Peyer's patch (tissue), 4 donors: ENCODE measurements around the gene MERTK. TPM values are rescaled to one million over a fixed set of nuclear protein-coding genes. Genes with fewer than 3 reads are reported as not detected.
A peak's percentile ranks its signal among the peaks of the same experiment; 100 is the strongest.
"Not testable (repeated sequence)": the region's sequence is repeated elsewhere in the genome, so short reads cannot be mapped to it uniquely, and the experiment has no call there.

Source experiments
- DNase-seq, 3 donors: peaks; one replicate each; pipeline ENCODE4 v3.0.0-alpha.2; 2017 to 2019
- H3K27ac ChIP-seq, 4 donors: fragments of 200-600 bp; sonication (generic); one replicate each; pipeline ENCODE4 v1.5.1; 2016 to 2019
- H3K27me3 ChIP-seq, 2 donors: fragments of 200-600 bp; sonication (generic); one replicate each; pipeline ENCODE4 v1.5.1; 2019
- H3K36me3 ChIP-seq, 3 donors: fragments of 200-600 bp; sonication (generic); one replicate each; pipeline ENCODE4 v1.5.1; 2016 to 2019
- H3K4me1 ChIP-seq, 4 donors: fragments of 200-600 bp; sonication (generic); one replicate each; pipeline ENCODE4 v1.5.1; 2016 to 2019
- H3K4me3 ChIP-seq, 4 donors: fragments of 200-600 bp; sonication (generic); 1 replicate in 3 of 4; 2 replicates in 1 of 4; pipeline ENCODE4 v1.5.1; 2016 to 2019; ENCODE audit warnings: mild to moderate bottlenecking in 1 of 4
- H3K9me3 ChIP-seq, 4 donors: fragments of 200-600 bp; sonication (generic); one replicate each; pipeline ENCODE4 v1.5.1; 2016 to 2019; ENCODE audit warnings: mild to moderate bottlenecking in 1 of 4
- POLR2A ChIP-seq, 2 donors: fragments of 450-650 bp; IDR thresholded peaks; one replicate each; pipeline ENCODE4 v1.5.1; 2017; ENCODE audit warnings: antibody characterized with exemption in 2 of 2, mild to moderate bottlenecking in 2 of 2, moderate library complexity in 2 of 2
- total RNA-seq, 4 donors: library from RNA; depleted of rRNA; stranded (reverse); fragments of >200 nt; gene quantifications; one replicate each; pipeline ENCODE4 v1.1.0, GENCODE V29; 2016
- TF ChIP-seq, protein P1 (sequence below), 6 experiments: fragments of 450-650 bp in 4 of 6; fragments of 200-600 bp in 2 of 6; sonication (generic) in 1 of 6; IDR thresholded peaks; one replicate each; pipeline ENCODE4 v1.5.1; 2017 to 2019; ENCODE audit warnings: antibody characterized with exemption in 6 of 6, mild to moderate bottlenecking in 3 of 6, moderate library complexity in 1 of 6

The MERTK gene
- total RNA-seq, 4 donors from 2014 or later, result 8.6 to 56.9 (median 18.5) TPM

DNA sequence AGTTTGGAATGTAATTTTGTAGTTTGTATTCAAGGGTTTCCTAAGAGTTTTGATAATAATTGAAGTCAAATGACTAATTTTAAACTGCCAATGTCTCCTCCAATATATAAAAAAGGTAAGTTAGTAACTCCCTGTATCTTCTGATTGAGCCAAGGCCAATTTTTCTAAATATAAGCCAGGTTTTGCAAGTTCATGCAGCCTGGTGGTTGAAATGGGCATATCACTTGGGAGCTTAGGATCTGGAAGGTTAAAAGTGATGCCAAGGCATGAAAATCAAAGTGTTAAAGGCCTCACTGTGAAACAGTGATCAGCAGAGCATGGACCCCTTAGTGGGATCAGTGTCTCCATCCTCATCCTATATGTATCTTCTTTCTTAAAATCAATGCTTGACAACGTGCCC is 60.5 kb downstream of the MERTK start:
- TF ChIP-seq POLR2A (IDR thresholded peaks at IDR 0.05), result no peak
- TF ChIP-seq, protein P1, sequence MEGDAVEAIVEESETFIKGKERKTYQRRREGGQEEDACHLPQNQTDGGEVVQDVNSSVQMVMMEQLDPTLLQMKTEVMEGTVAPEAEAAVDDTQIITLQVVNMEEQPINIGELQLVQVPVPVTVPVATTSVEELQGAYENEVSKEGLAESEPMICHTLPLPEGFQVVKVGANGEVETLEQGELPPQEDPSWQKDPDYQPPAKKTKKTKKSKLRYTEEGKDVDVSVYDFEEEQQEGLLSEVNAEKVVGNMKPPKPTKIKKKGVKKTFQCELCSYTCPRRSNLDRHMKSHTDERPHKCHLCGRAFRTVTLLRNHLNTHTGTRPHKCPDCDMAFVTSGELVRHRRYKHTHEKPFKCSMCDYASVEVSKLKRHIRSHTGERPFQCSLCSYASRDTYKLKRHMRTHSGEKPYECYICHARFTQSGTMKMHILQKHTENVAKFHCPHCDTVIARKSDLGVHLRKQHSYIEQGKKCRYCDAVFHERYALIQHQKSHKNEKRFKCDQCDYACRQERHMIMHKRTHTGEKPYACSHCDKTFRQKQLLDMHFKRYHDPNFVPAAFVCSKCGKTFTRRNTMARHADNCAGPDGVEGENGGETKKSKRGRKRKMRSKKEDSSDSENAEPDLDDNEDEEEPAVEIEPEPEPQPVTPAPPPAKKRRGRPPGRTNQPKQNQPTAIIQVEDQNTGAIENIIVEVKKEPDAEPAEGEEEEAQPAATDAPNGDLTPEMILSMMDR (IDR thresholded peaks at IDR 0.05), result peak in 2 of 6 experiments; percentile 14 to 19
- no peak for DNase-seq
- H3K27me3 ChIP-seq, result no peaks in the 10 kb centered on the region
- peaks cover 0 to 7% (median 0%) of the 10 kb centered on the region in 4 donors for H3K4me1 ChIP-seq
- H3K27ac ChIP-seq, result peak overlapping the region in 2 of 4 donors; percentile 27 to 79
- no peaks in the 10 kb centered on the region for H3K36me3 ChIP-seq
- H3K9me3 ChIP-seq, result no peaks in the 10 kb centered on the region
- no peak overlapping the region for H3K4me3 ChIP-seq

DNA sequence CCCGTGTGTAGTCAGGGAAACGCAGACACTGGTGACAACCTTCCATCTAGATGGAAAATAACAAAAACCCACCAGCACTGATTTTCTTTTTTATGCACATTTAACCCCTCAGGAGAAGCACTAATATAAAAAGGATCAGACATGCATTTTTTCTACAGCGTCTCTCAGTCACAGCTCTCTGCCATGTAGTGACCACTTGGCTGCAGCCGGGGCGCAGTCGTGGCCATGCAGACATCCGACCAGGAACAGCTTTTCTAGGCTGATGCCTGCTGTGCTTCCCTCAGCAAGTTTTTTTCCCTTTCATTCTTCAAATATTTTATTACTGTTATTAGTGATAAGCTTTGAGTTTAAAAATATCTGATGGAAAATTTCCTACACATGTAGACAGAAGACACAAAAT is 63.3 kb downstream of the MERTK start:
- H3K27me3 ChIP-seq, result no peaks in the 10 kb centered on the region
- H3K27ac ChIP-seq, result no peak overlapping the region
- peaks cover 0 to 7% (median 0%) of the 10 kb centered on the region in 4 donors for H3K4me1 ChIP-seq
- DNase-seq, result no peak
- H3K36me3 ChIP-seq, result no peaks in the 10 kb centered on the region
- TF ChIP-seq POLR2A (IDR thresholded peaks at IDR 0.05), result no peak
- TF ChIP-seq, protein P1 (IDR thresholded peaks at IDR 0.05), result no peak
- H3K9me3 ChIP-seq, result no peaks in the 10 kb centered on the region
- no peak overlapping the region for H3K4me3 ChIP-seq

DNA sequence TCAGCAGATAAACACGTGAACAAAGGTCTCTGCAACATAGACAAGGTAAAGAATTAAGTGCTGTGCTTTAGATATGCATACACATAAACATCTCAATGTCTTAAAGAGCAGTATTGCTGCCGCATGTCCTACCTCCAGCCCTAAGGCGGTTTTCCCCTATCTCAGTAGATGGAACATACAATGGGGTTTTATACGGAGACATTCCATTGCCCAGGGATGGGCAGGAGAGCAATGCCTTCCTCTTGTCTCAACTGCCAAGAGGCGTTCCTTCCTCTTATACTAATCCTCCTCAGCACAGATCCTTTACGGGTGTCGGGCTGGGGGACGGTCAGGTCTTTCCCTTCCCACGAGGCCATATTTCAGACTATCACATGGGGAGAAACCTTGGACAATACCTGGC is 64.7 kb downstream of the MERTK start:
- not testable (repeated sequence) for H3K27ac ChIP-seq, DNase-seq, H3K9me3 ChIP-seq, H3K4me3 ChIP-seq, H3K36me3 ChIP-seq, H3K4me1 ChIP-seq, H3K27me3 ChIP-seq

DNA sequence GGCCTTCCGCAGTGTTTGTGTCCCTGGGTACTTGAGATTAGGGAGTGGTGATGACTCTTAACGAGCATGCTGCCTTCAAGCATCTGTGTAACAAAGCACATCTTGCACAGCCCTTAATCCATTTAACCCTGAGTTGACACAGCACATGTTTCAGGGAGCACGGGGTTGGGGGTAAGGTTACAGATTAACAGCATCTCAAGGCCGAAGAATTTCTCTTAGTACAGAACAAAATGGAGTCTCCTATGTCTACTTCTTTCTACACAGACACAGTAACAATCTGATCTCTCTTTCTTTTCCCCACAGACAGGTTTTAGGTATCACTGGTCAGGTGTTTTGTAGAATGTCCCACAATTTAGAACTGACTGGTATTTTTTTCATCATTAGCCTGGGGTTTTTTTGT is 65.1 kb downstream of the MERTK start:
- H3K4me3 ChIP-seq, H3K4me1 ChIP-seq, DNase-seq, H3K27ac ChIP-seq, H3K9me3 ChIP-seq, H3K27me3 ChIP-seq, H3K36me3 ChIP-seq: not testable (repeated sequence)

DNA sequence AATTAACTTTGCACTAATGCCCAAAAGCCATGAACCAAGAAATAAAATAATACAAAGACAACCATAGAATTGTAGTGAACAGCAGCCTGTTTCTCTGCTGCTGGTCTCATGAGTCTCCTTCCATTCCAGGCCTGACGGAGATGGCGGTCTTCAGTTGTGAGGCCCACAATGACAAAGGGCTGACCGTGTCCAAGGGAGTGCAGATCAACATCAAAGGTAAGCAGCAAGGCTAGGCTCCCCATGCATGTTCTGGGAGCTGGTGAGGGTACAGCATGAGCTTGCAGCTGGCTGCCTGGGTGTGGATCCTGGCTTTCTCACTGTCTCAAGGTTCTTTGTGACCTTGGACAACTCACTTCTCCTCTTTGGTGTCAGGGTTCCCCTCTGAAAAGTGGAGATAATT is 66.7 kb downstream of the MERTK start:
- H3K36me3 ChIP-seq, result peaks cover 0 to 15% (median 0%) of the 10 kb centered on the region in 3 donors
- no peak overlapping the region for H3K4me3 ChIP-seq
- no peaks in the 10 kb centered on the region for H3K4me1 ChIP-seq
- no peaks in the 10 kb centered on the region for H3K27me3 ChIP-seq
- no peak overlapping the region for H3K27ac ChIP-seq
- H3K9me3 ChIP-seq, result no peaks in the 10 kb centered on the region
- TF ChIP-seq POLR2A (IDR thresholded peaks at IDR 0.05), result no peak
- TF ChIP-seq, protein P1 (IDR thresholded peaks at IDR 0.05), result no peak
- no peak for DNase-seq

DNA sequence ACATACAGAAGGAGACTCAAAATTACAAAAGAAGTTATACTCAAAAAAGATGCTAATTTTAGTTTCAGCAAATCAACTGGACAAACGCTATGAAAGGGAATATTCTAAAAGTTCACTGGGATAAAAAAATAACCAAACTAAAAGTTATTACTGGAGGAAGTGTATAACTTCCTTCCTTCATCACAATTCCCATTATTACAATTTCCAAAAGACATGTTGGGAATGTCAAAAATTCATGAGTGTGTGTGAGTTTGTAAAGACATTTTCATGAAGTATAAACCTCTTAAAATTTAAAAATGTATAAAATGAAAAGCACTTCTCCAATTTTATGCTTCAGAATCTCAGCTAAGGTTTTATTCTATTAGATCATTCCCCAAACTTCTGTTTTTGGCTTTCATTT is 67.8 kb downstream of the MERTK start:
- Histone ChIP-seq H3K27ac (no peak overlapping the region), H3K4me1 (no peaks in the 10 kb centered on the region), H3K27me3 (no peaks in the 10 kb centered on the region), H3K4me3 (no peak overlapping the region), H3K36me3 (peaks cover 0 to 15% (median 0%) of the 10 kb centered on the region in 3 donors), H3K9me3 (no peaks in the 10 kb centered on the region)
- TF ChIP-seq, protein P1 (IDR thresholded peaks at IDR 0.05), result no peak
- no peak for TF ChIP-seq POLR2A (IDR thresholded peaks at IDR 0.05)
- no peak for DNase-seq

DNA sequence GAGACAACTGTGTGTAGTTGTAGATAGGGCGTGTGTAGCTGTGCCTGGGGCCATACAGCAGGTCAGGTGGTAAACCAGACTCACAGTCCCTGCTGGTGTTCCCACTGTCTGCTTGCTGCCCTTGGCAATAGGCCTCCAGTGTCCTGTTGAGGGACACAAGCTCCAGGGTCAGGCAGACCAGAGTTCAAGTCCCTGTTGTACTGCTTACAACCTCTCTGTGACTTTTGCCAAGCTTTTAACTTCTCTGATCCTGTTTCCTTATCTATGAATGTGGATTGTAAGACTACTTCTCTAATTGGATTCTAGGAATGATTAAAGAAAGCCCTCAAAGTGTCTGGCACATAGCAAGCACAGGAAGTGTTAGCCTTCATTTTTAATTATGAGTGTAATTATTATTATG is 68.6 kb downstream of the MERTK start:
- DNase-seq, result no peak
- no peak overlapping the region for H3K4me3 ChIP-seq
- H3K36me3 ChIP-seq, result peaks cover 0 to 15% (median 0%) of the 10 kb centered on the region in 3 donors
- no peaks in the 10 kb centered on the region for H3K4me1 ChIP-seq
- TF ChIP-seq POLR2A (IDR thresholded peaks at IDR 0.05), result no peak
- TF ChIP-seq, protein P1 (IDR thresholded peaks at IDR 0.05), result no peak
- no peak overlapping the region for H3K27ac ChIP-seq
- H3K9me3 ChIP-seq, result no peaks in the 10 kb centered on the region
- H3K27me3 ChIP-seq, result no peaks in the 10 kb centered on the region
